GM06990 (cell line): ENCODE data around the gene CD72.
A peak's percentile ranks its signal among the peaks of the same experiment; 100 is the strongest.
"Not testable (repeated sequence)": the region's sequence is repeated elsewhere in the genome, so short reads cannot be mapped to it uniquely, and the experiment has no call there.

ENCODE experiments used
- DNase-seq: peaks from one replicate; pipeline ENCODE4 v3.0.0-alpha.2; 2011; ENCODE audit not compliant: insufficient read length; ENCODE audit errors: extremely low read depth
- H3K27me3 ChIP-seq: replicated peaks from 2 replicates; pipeline ENCODE4 v1.6.0; 2011; ENCODE audit warnings: low read length; ENCODE audit not compliant: control insufficient read depth, insufficient read depth
- H3K36me3 ChIP-seq: 2 replicates; pipeline ENCODE4 v1.5.1; 2011; ENCODE audit warnings: low read length; ENCODE audit not compliant: control insufficient read depth, insufficient read depth
- H3K4me3 ChIP-seq: replicated peaks from 2 replicates; pipeline ENCODE4 v1.5.1; 2011; ENCODE audit warnings: low read depth, mild to moderate bottlenecking, control low read depth, low read length
- TF ChIP-seq, protein P1 (sequence below): IDR thresholded peaks from 2 replicates; pipeline ENCODE4 v1.5.1; 2011; ENCODE audit warnings: low read length, control low read depth, mild to moderate bottlenecking, inconsistent platforms; ENCODE audit not compliant: insufficient read depth, poor library complexity, severe bottlenecking

The CD72 gene

DNA sequence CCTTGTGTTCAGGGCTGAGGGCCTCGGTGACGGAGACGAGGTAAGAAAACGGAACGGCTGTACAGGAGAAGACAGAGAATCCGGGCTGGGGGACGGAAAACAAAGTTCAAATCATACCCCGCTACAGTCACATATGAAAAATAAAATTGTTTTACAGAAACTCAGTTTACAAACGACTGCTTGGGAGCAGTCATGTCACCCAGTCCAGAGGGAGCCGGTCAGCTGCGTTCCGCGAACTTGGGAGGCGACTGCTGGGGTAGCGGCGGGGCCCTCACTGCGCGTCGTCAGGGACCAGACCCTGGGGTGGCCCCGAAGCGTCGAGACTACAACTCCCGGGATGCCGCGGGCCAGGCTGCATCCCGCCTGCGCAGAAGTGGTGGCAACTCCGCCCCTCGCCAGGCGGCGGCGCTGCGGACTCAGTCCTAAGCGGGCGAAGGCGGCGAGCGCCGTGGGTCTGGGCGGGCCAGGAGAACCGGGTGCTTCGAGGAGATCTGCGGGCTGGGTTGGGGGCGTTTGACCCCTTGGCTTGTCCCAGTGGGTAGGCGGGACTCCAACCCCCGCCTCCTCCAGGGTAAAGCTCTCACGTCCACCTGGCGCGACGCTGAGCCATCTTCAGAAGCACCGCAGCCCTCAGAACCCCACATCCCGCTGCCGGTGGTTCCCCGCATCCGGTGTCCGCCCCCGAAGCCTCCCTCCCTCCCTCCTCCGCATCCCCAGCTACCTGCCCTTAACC is 28.5 kb upstream of the CD72 start:
- DNase-seq = peak; percentile 95
- Histone ChIP-seq H3K36me3 (no peaks in the 10 kb centered on the region; the same call in 1 of the 2 replicates), H3K27me3 (no peaks in the 10 kb centered on the region), H3K4me3 (peak overlapping the region; percentile 72)
- TF ChIP-seq, protein P1, sequence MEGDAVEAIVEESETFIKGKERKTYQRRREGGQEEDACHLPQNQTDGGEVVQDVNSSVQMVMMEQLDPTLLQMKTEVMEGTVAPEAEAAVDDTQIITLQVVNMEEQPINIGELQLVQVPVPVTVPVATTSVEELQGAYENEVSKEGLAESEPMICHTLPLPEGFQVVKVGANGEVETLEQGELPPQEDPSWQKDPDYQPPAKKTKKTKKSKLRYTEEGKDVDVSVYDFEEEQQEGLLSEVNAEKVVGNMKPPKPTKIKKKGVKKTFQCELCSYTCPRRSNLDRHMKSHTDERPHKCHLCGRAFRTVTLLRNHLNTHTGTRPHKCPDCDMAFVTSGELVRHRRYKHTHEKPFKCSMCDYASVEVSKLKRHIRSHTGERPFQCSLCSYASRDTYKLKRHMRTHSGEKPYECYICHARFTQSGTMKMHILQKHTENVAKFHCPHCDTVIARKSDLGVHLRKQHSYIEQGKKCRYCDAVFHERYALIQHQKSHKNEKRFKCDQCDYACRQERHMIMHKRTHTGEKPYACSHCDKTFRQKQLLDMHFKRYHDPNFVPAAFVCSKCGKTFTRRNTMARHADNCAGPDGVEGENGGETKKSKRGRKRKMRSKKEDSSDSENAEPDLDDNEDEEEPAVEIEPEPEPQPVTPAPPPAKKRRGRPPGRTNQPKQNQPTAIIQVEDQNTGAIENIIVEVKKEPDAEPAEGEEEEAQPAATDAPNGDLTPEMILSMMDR = peak; percentile 98

DNA sequence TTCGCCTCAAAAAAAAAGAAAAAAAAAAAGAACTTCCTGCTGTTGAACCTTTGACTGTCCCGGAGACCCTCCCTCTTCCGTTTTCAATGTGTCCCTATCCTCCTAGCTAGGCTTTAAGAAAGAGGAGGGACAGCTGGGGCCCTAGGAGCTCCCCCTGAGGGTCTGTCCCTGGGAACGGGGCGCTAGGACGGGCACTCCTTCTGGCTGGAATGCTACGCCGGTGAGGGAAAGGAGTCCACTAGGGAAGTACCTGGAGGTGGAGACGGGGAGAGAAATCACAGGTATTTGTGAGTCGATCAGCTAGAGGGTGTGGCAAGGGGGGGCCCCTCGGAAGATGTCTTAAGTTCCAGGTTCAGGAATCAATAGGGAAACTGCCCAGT is 27.9 kb upstream of the CD72 start:
- H3K4me3 ChIP-seq = peak overlapping the region; percentile 72
- H3K36me3 ChIP-seq = no peaks in the 10 kb centered on the region; the same call in 1 of the 2 replicates
- DNase-seq = peak; percentile 37
- no peaks in the 10 kb centered on the region for H3K27me3 ChIP-seq
- TF ChIP-seq, protein P1 = no peak

DNA sequence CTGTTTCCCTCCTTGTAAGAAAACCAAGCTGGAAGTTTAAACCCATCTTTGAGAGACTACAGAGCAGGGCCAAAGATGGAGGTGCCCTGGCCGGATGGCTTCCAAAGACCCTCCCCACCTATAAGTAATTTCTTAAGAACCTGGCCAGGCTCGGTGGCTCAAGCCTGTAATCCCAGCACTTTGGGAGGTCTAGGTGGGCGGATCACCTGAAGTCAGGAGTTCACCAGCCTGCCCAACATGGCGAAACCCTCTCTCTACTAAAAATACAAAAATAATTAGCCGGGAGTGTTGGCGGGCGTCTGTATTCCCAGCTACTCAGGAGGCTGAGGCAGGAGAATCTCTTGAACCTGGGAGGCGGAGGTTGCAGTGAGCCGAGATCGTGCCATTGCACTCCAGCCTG is 27.5 kb upstream of the CD72 start:
- H3K36me3 ChIP-seq, H3K27me3 ChIP-seq, DNase-seq: not testable (repeated sequence)
- H3K4me3 ChIP-seq = peak overlapping the region; percentile 72

DNA sequence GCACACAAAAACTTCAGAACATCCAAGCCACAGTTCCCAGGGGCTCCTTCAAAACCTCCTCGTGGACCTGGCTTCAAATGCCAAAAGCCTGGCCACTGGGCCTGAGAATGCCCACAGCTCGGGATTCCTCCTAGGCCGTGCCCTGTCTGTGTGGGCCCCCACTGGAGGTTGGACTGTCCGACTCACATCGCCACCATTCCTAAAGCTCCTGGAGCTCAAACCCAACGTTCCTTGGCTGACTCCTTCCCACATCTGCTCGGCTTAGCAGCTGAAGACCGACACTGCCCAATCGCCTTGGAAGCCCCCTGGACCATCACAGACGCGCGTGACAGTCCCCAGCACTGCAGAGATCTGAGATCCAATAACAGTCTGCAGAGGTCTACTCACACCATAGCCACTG is 24.8 kb upstream of the CD72 start:
- no peaks in the 10 kb centered on the region for H3K27me3 ChIP-seq
- DNase-seq = no peak
- H3K36me3 ChIP-seq = no peaks in the 10 kb centered on the region; the same call in 1 of the 2 replicates
- TF ChIP-seq, protein P1 = no peak
- no peak overlapping the region for H3K4me3 ChIP-seq

DNA sequence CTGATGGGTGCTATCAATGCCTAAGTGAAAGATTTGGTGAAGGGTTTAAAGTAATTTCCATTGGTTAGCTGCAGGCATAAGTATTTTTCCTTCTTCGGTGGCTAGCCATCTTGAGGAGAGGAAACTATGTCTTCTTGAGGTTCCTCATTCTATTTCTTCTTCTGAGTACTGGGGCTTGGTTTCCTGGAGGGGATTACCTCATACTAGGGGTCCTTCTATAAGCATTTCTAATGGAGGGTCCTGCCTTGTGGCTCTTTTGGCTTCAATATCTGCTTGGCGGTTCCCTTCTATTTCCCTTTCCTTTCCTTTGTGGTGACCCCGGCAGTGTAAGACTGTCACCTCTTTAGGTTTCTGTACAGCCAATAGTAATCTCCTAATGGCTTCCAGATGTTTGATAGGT is 23.3 kb upstream of the CD72 start:
- not testable (repeated sequence) for H3K27me3 ChIP-seq, H3K36me3 ChIP-seq, H3K4me3 ChIP-seq, DNase-seq

DNA sequence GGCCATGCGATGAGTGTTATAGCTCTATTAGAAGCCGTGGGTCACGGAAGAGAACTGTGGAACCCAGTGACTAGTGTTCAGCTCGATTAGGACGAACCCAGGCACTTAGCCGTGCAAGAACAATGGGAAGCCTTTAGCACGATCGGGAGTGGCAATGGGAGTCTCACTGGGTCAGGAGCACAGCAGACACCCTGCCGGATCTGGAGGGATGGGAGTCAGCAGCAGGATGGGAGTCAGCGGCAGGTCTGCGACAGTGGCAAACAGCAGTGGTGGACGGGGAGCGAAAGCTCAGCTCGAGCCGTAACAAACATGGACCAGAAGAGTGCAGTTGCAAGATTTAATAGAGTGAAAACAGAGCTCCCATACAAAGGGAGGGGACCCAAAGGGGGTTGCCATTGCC is 22.2 kb upstream of the CD72 start:
- not testable (repeated sequence) for H3K27me3 ChIP-seq, DNase-seq, H3K4me3 ChIP-seq, H3K36me3 ChIP-seq

DNA sequence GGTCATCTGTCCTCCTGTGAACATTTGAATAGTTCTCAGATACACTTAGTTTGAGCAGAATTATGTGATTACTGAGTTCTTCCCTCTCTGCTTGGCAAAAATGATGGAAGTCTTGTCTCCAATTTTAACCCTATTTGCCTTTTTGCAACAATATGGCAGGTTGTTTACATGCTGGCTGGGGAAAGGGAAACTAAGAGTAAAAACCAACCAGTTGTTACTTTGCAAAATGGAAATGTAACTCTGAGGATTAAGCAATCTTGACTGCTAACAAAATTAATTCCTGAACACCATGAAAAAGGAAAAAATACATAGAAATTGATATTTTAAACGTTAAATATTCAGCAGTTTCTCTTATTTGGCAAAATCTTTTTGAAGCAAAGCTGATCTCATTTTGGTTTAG is 21.4 kb upstream of the CD72 start:
- Histone ChIP-seq H3K27me3 (no peaks in the 10 kb centered on the region), H3K36me3 (no peaks in the 10 kb centered on the region; the same call in 1 of the 2 replicates), H3K4me3 (no peak overlapping the region)
- TF ChIP-seq, protein P1 = no peak
- DNase-seq = no peak

DNA sequence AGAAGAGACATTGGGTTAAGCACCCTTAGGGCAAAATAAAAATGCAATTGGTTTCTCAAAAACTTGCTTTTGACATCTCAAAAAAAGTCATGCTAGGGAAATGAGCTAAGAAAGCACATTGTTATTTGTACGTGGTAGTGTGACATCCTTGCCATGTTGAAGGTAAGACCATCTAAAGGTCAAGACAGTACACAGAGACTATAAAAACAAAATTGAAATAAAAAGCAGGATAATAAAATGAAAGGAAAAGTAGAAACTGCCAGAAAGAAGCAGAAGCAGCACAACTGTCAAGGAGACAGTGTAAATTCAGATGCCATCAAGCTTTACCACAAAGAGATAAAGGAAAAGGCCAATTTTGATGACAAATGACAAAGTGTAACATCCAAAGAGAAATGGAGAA is 21.0 kb upstream of the CD72 start:
- not testable (repeated sequence) for H3K4me3 ChIP-seq, H3K36me3 ChIP-seq, H3K27me3 ChIP-seq, DNase-seq

DNA sequence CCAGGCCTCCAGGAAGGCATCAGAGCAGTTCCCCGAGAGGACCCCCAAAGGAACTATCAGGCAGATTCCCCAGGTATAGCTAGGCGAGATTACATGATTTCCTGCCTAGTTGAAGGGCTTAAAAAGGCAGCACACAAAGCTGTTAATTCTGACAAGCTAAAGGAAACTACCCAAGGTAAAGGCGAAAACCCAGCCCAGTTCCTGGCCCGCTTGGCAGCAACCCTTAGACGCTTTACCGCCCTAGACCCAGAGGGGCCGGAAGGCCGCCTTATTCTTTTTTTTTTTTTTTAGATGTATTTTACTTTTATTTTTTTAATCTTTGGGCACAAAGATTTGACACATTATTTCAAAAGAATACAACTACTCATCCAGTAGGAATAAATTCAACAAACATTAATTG is 20.5 kb upstream of the CD72 start:
- not testable (repeated sequence) for H3K27me3 ChIP-seq, H3K4me3 ChIP-seq, DNase-seq, H3K36me3 ChIP-seq

DNA sequence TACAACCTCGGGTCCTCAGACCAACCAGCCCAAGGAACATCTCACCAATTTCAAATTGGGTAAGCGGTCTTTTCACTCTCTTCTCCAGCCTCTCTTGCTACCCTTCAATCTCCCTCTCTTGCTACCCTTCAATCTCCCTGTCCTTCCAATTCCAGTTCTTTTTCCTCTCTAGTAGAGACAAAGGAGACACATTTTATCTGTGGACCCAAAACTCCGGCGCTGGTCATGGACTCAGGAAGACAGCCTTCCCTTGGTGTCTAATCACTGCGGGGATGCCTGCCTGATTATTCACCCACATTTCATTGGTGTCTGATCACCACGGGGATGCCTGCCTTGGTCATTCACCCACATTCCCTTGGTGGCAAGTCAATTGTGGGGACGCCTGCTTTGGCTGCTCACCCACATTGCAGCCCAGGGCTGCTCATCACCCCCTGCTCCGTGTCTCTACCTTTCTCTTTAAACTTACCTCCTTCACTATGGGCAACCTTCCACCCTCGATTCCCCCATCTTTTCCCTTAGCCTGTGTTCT is 19.3 kb upstream of the CD72 start:
- not testable (repeated sequence) for H3K36me3 ChIP-seq, H3K4me3 ChIP-seq, DNase-seq, H3K27me3 ChIP-seq

DNA sequence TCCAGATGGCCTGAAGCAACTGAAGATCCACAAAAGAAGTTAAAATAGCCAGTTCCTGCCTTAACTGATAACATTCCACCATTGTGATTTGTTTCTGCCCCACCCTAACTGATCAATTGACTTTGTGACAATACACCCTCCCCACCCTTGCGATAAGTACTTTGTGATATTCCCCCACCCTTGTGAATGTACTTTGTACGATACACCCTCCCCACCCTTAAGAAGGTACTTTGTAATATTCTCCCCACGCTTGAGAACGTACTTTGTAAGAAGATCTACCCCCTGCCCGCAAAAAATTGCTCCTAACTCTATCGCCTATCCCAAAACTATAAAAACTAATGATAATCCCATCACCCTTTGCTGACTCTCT is 18.6 kb upstream of the CD72 start:
- H3K36me3 ChIP-seq, H3K4me3 ChIP-seq, H3K27me3 ChIP-seq, DNase-seq: not testable (repeated sequence)
